WTC11 (cell line): ENCODE data around the gene CDCA4. TPM values are rescaled to one million over a fixed set of nuclear protein-coding genes. Genes with fewer than 3 reads are reported as not detected.

Source experiments
- ATAC-seq: fragments of 200-7000 bp; cut with Tn5 transposase; 2 replicates; pipeline ENCODE4 v1.10.0; 2021; ENCODE audit warnings: mild to moderate bottlenecking, moderate library complexity
- CTCF ChIA-PET: fragments of 300-600 bp; sonication (Branson Sonifier 250); formaldehyde crosslinking; loops from one replicate; lab custom pipeline; 2021; ENCODE audit warnings: antibody characterized with exemption; lab: Charles Lee
- POLR2A ChIA-PET: fragments of 350-600 bp; sonication (Branson Sonifier 250); formaldehyde crosslinking; loops from one replicate; lab custom pipeline; 2021; ENCODE audit warnings: antibody characterized with exemption; lab: Charles Lee
- DNase-seq: peaks from one replicate; pipeline ENCODE4 v3.0.0; 2021; ENCODE audit warnings: low spot score
- H3K27ac Mint-ChIP-seq: 2 replicates; pipeline ENCODE4 v1.8.0; 2021; ENCODE audit warnings: mixed read lengths
- H3K27me3 Mint-ChIP-seq: 2 replicates; pipeline ENCODE4 v1.8.0; 2021; ENCODE audit warnings: low read depth, mild to moderate bottlenecking, moderate library complexity, mixed read lengths
- H3K36me3 Mint-ChIP-seq: 2 replicates; pipeline ENCODE4 v1.8.0; 2021; ENCODE audit warnings: mixed read lengths
- H3K4me1 Mint-ChIP-seq: 2 replicates; pipeline ENCODE4 v1.8.0; 2022; ENCODE audit warnings: mixed read lengths
- H3K4me3 Mint-ChIP-seq: 2 replicates; pipeline ENCODE4 v1.8.0; 2021; ENCODE audit warnings: mild to moderate bottlenecking, moderate library complexity, mixed read lengths
- H3K9me3 Mint-ChIP-seq: 2 replicates; pipeline ENCODE4 v1.8.0; 2021; ENCODE audit warnings: mixed read lengths
- AR ChIP-seq: fragments of 250-450 bp; sonication (Bioruptor Pico); IDR thresholded peaks from 2 replicates; pipeline ENCODE4 v1.9.0; 2021; ENCODE audit warnings: mild to moderate bottlenecking
- ATF2 ChIP-seq: sonication (generic); formaldehyde crosslinking; IDR thresholded peaks from 2 replicates; pipeline ENCODE4 v1.8.1; 2022; ENCODE audit warnings: low read depth, missing genetic modification reagents, borderline replicate concordance
- ATF3 ChIP-seq: sonication (generic); formaldehyde crosslinking; conservative IDR thresholded peaks from 2 replicates; pipeline ENCODE4 v1.8.1; 2022; ENCODE audit warnings: mild to moderate bottlenecking, missing genetic modification reagents
- CDX4 ChIP-seq: fragments of 250-450 bp; sonication (Bioruptor Pico); IDR thresholded peaks from 2 replicates; pipeline ENCODE4 v1.9.0; 2021; ENCODE audit warnings: moderate library complexity, mild to moderate bottlenecking, inconsistent platforms, borderline replicate concordance
- ESRRA ChIP-seq: sonication (generic); formaldehyde crosslinking; IDR thresholded peaks from 2 replicates; pipeline ENCODE4 v1.8.1; 2022; ENCODE audit warnings: mild to moderate bottlenecking, missing genetic modification reagents, borderline replicate concordance
- ETV6 ChIP-seq: sonication (generic); formaldehyde crosslinking; IDR thresholded peaks from 2 replicates; pipeline ENCODE4 v1.8.1; 2022; ENCODE audit warnings: mild to moderate bottlenecking, missing genetic modification reagents
- GTF2I ChIP-seq: fragments of 250-450 bp; sonication (Bioruptor Pico); conservative IDR thresholded peaks from 2 replicates; pipeline ENCODE4 v1.4.0; 2021; ENCODE audit warnings: mild to moderate bottlenecking
- HMGA2 ChIP-seq: fragments of 250-450 bp; sonication (Bioruptor Pico); IDR thresholded peaks from 2 replicates; pipeline ENCODE4 v1.4.0; 2021; ENCODE audit warnings: mild to moderate bottlenecking, moderate library complexity
- HMGXB4 ChIP-seq: sonication (generic); formaldehyde crosslinking; IDR thresholded peaks from 2 replicates; pipeline ENCODE4 v1.8.1; 2023; ENCODE audit warnings: mild to moderate bottlenecking, moderate library complexity, missing genetic modification reagents
- KAT7 ChIP-seq: sonication (generic); formaldehyde crosslinking; IDR thresholded peaks from 2 replicates; pipeline ENCODE4 v1.8.1; 2023; ENCODE audit warnings: missing genetic modification reagents, mild to moderate bottlenecking, borderline replicate concordance
- NFE2L1 ChIP-seq: sonication (generic); formaldehyde crosslinking; IDR thresholded peaks from 2 replicates; pipeline ENCODE4 v1.8.1; 2023; ENCODE audit warnings: missing genetic modification reagents
- NR3C1 ChIP-seq: sonication (generic); formaldehyde crosslinking; conservative IDR thresholded peaks from 2 replicates; pipeline ENCODE4 v1.8.1; 2023; ENCODE audit warnings: low read depth, mild to moderate bottlenecking, missing genetic modification reagents
- PRRX2 ChIP-seq: fragments of 250-450 bp; sonication (Bioruptor Pico); IDR thresholded peaks from 2 replicates; pipeline ENCODE4 v1.8.0; 2021; ENCODE audit warnings: mild to moderate bottlenecking
- SOX15 ChIP-seq: fragments of 250-450 bp; sonication (Bioruptor Pico); IDR thresholded peaks from 2 replicates; pipeline ENCODE4 v1.9.0; 2021; ENCODE audit warnings: mild to moderate bottlenecking
- STAT6 ChIP-seq: sonication (generic); formaldehyde crosslinking; conservative IDR thresholded peaks from 2 replicates; pipeline ENCODE4 v1.8.1; 2023; ENCODE audit warnings: mild to moderate bottlenecking, low read depth, missing genetic modification reagents, moderate library complexity
- TP53 ChIP-seq: sonication (generic); formaldehyde crosslinking; IDR thresholded peaks from 2 replicates; pipeline ENCODE4 v1.8.1; 2023; ENCODE audit warnings: mild to moderate bottlenecking, missing genetic modification reagents
- ZNF138 ChIP-seq: sonication (generic); formaldehyde crosslinking; conservative IDR thresholded peaks from 2 replicates; pipeline ENCODE4 v1.8.1; 2022; ENCODE audit warnings: mild to moderate bottlenecking, moderate library complexity, missing genetic modification reagents
- ZSCAN18 ChIP-seq: fragments of 250-450 bp; sonication (Bioruptor Pico); IDR thresholded peaks from 2 replicates; pipeline ENCODE4 v2.1.2; 2022; ENCODE audit warnings: mild to moderate bottlenecking, moderate library complexity
- total RNA-seq: library from RNA; stranded (reverse); gene quantifications from 3 replicates; pipeline ENCODE4 v1.2.3, GENCODE V29; 2021

CDCA4 gene
- total RNA-seq, 1 experiment from 2014 or later: 63.3 TPM

- H3K4me1 Mint-ChIP-seq: no peaks in the 10 kb centered on the region
- no peak for DNase-seq
- H3K27ac Mint-ChIP-seq: no peak overlapping the region
- CTCF ChIA-PET: interaction anchor here (1.2 to 1.5 kb wide), 2 partner anchors 14 to 47 kb away, joined by 4 read pairs; partner anchors contain the start of gene CLBA1
- ATAC-seq: no peak
- TF ChIP-seq TP53 (CRISPR knock-in tag) (no peak), STAT6 (CRISPR knock-in tag) (no peak), HMGXB4 (CRISPR knock-in tag) (no peak), GTF2I (CRISPR knock-in tag) (no peak), ETV6 (CRISPR knock-in tag) (no peak), ESRRA (no peak), HMGA2 (no peak), NFE2L1 (CRISPR knock-in tag) (no peak), KAT7 (CRISPR knock-in tag) (no peak), AR (CRISPR knock-in tag) (no peak), ZSCAN18 (CRISPR knock-in tag) (no peak), NR3C1 (CRISPR knock-in tag) (no peak), SOX15 (CRISPR knock-in tag) (no peak), ATF3 (CRISPR knock-in tag) (no peak), ATF2 (CRISPR knock-in tag) (no peak), PRRX2 (CRISPR knock-in tag) (no peak), CDX4 (CRISPR knock-in tag) (no peak), ZNF138 (no peak)
- no peaks in the 10 kb centered on the region for H3K27me3 Mint-ChIP-seq
- peaks cover 9% of the 10 kb centered on the region; the same call in 1 of the 2 replicates for H3K9me3 Mint-ChIP-seq
- POLR2A ChIA-PET: no interaction called here
- H3K36me3 Mint-ChIP-seq: no peaks in the 10 kb centered on the region
- H3K4me3 Mint-ChIP-seq: no peak overlapping the region
Measured at GRCh38 chr14:104999361-104999760, 21.5 kb downstream of the CDCA4 start.
